Activated CD4-positive, alpha-beta T cell treated with anti-CD3 and anti-CD28 coated beads, Interleukin-2, amount 10 ng/mL, durations not matched to agents 7 days and 5 days (primary cell): ENCODE data around the gene LMBR1. TPM values are rescaled to one million over a fixed set of nuclear protein-coding genes. Genes with fewer than 3 reads are reported as not detected.
"Not testable (repeated sequence)": the region's sequence is repeated elsewhere in the genome, so short reads cannot be mapped to it uniquely, and the experiment has no call there.

Experiments used
- CTCF ChIA-PET: fragments of 350-600 bp; sonication (Branson Sonifier 250); formaldehyde crosslinking; loops from one replicate; lab custom pipeline; 2021; ENCODE audit warnings: antibody characterized with exemption; lab: Charles Lee
- POLR2A ChIA-PET: fragments of 350-600 bp; sonication (Branson Sonifier 250); formaldehyde crosslinking; loops from one replicate; lab custom pipeline; 2021; ENCODE audit warnings: antibody characterized with exemption; lab: Charles Lee
- DNase-seq: peaks from one replicate; pipeline ENCODE4 v3.0.0-alpha.2; 2020
- H3K27ac Mint-ChIP-seq: one replicate; pipeline ENCODE4 v1.8.0; 2021; ENCODE audit warnings: mild to moderate bottlenecking, moderate library complexity, mixed read lengths
- H3K27me3 Mint-ChIP-seq: one replicate; pipeline ENCODE4 v1.8.0; 2021; ENCODE audit warnings: mixed read lengths
- H3K36me3 Mint-ChIP-seq: one replicate; pipeline ENCODE4 v1.8.0; 2021; ENCODE audit warnings: low read depth, mixed read lengths
- H3K4me1 Mint-ChIP-seq: one replicate; pipeline ENCODE4 v1.8.0; 2021; ENCODE audit warnings: mixed read lengths
- H3K4me3 Mint-ChIP-seq: one replicate; pipeline ENCODE4 v1.8.0; 2021; ENCODE audit warnings: mild to moderate bottlenecking, moderate library complexity, mixed read lengths
- H3K9me3 Mint-ChIP-seq: one replicate; pipeline ENCODE4 v1.8.0; 2021; ENCODE audit warnings: mixed read lengths
- total RNA-seq, 2 experiments: library from RNA; stranded (reverse); gene quantifications; one replicate each; pipeline ENCODE4 v1.2.3, GENCODE V29; 2021

The LMBR1 gene
- total RNA-seq, 2 experiments from 2014 or later: 38.8 to 43.5 TPM

DNA sequence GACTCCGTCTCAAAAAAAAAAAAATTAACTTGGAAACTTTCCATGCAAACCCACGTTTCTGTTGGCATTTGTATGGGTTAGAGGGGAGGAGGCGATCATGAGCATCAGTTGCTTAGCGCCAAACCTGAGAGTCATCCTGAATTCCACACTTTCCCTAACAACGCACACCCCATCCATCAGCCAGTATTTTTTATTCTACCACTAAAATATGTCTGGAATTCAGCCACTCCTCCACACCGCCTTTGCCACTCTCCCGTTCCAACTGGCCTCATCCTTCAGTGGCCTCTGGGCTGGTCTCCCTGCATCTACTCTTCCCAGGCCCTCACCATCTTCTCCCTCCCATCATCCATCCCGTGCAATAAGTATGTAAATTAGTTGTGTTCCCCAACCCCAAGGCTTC, 4.7 kb upstream of the LMBR1 start:
- no peak for DNase-seq
- H3K9me3 Mint-ChIP-seq: peaks cover 7% of the 10 kb centered on the region
- POLR2A ChIA-PET: no interaction called here
- H3K36me3 Mint-ChIP-seq: no peaks in the 10 kb centered on the region
- H3K4me3 Mint-ChIP-seq: no peak overlapping the region
- H3K27me3 Mint-ChIP-seq: peaks cover 11% of the 10 kb centered on the region
- CTCF ChIA-PET: no interaction called here
- H3K4me1 Mint-ChIP-seq: peaks cover 35% of the 10 kb centered on the region
- no peak overlapping the region for H3K27ac Mint-ChIP-seq

DNA sequence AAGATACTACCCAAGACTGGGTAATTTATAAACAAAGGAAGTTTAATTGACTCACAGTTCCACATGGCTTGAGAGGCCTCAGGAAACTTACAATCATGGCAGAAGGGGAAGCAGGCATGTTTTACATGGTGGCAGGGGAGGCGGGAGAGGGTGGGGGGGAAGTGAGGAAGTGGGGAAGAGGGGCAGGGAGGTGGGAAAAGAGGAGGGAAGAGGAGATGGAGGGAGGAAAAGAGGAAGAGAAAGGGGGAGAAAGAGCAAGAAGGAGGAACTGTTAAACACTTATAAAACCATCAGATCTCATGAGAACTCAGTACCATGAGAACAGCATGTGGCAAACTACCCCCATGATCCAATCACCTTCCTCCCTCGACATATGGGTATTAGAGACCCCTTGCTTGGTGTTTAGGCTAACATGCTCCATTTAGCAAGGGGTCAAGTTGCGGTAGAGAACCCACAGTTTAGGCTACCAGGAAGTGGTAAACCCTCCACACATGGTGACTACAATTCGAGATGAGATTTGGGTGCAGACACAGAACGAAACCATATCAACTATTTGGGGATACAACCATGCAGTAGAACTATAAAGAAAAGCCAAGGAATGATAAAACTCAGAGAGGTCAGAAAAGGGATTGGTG, 3.5 kb upstream of the LMBR1 start:
- Mint-ChIP-seq H3K27ac (no peak overlapping the region), H3K36me3 (no peaks in the 10 kb centered on the region), H3K27me3 (peaks cover 10% of the 10 kb centered on the region), H3K9me3 (peaks cover 7% of the 10 kb centered on the region), H3K4me3 (no peak overlapping the region), H3K4me1 (peaks cover 41% of the 10 kb centered on the region)
- ChIA-PET POLR2A (no interaction called here), CTCF (no interaction called here)
- DNase-seq: no peak

DNA sequence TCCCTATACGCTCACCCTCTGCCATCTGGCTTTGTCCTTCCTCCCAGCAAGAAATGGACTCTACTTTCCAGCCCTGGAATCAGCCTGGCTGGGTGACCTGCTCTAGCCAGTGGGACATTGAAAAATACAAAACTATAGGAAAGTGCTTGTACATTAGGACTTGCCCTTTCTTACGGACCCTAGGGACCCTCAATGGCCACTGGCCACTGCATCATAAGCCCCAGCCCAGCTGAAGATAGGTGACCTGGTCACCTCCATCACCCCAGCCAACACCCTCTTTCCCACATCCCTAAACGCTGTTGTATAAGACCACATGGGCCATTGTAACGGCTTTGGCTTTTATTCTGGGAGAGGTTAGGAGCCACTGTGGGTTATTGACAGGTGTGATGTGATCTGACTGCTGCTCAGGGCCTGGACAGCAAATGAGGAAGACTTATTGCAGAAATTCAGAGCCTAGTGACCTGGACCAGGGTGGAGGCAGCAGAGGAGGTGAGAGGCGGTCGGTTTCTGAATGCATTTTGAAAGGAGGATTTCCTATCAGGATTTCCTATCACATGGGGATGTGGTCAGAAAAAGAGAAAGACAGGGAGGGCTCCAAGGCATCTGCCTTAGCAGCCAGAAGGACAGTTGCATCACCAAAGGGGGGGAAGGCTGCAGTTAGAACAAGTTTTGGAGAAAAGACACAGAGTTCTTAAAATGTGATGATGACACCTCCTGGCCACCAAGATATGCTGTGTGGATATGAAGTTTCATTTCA, 2.2 kb upstream of the LMBR1 start:
- POLR2A ChIA-PET: no interaction called here
- peaks cover 6% of the 10 kb centered on the region for H3K27me3 Mint-ChIP-seq
- peak overlapping the region; percentile 71 for H3K27ac Mint-ChIP-seq
- H3K4me3 Mint-ChIP-seq: peak overlapping the region; percentile 85
- peaks cover 47% of the 10 kb centered on the region for H3K4me1 Mint-ChIP-seq
- peaks cover 6% of the 10 kb centered on the region for H3K9me3 Mint-ChIP-seq
- CTCF ChIA-PET: interaction anchor here (0.6 to 2.3 kb wide), 2 partner anchors 11 to 32 kb away, joined by 3 to 9 read pairs; no protein-coding TSS in a partner anchor
- no peaks in the 10 kb centered on the region for H3K36me3 Mint-ChIP-seq
- DNase-seq: peak; percentile 24

DNA sequence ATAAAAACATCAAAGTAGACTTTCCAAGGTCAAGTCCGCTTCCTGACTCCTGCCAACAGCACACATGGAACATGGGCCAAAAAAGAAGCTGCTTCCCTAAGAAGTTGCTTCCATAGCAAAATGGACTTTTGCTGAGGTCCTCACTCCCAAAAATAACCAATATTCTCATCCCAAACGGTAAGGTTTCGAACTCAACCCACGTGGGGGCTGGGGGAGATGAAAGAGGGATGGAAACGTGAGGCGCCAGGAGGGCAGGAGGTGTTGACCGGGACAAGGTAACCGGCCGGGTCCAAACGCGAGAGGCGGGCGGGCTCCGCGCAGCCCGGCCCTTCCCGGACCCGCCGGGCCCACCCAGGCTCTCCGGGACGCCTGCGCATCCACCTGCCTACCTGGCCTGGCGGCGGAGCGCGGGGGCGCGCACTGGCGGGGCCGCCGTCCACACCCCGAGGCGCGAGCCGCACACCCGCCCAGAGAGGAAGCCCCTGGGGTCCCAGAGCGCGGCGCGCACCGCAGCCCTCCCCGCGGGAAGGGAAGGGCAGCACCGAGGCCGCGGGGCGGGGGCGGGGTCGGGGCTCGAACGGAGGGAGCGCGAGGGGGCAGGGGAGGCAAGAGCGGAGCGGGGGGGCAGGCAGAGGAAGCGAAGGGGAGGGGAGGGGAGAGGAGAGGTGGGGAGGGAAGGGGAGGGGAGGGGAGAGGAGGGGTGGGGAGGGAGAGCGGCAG, 742 bp downstream of the LMBR1 start:
- H3K9me3 Mint-ChIP-seq: peaks cover 5% of the 10 kb centered on the region
- no peaks in the 10 kb centered on the region for H3K27me3 Mint-ChIP-seq
- H3K27ac Mint-ChIP-seq: peak overlapping the region; percentile 95
- CTCF ChIA-PET: interaction anchor here (1.0 to 1.6 kb wide), 2 partner anchors 8 to 14 kb away, joined by 3 to 11 read pairs; no protein-coding TSS in a partner anchor
- H3K36me3 Mint-ChIP-seq: peaks cover 13% of the 10 kb centered on the region
- peak overlapping the region; percentile 88 for H3K4me3 Mint-ChIP-seq
- H3K4me1 Mint-ChIP-seq: peaks cover 47% of the 10 kb centered on the region
- DNase-seq: peak; percentile 65
- POLR2A ChIA-PET: no interaction called here

DNA sequence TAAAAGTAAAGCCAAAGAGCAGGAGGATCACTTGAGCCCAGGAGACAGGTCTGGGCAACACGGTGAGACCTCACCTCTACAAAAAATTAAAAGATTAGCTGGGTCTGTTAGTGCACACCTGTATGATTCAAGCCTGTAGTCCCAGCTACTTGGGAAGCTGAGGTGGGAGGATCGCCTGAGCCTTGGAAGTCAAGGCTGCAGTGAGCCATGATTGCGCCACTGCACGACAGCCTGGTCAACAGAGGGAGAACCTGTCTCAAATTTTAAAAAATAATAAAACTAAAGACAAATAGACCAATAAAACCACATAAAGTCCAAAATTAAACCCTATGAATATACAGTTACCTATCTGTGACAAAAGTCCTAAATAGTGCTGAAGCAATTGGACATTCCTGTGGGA, 3.2 kb downstream of the LMBR1 start:
- CTCF ChIA-PET: no interaction called here
- Mint-ChIP-seq H3K9me3 (no peaks in the 10 kb centered on the region), H3K4me3 (no peak overlapping the region), H3K27ac (no peak overlapping the region), H3K36me3 (peaks cover 19% of the 10 kb centered on the region), H3K4me1 (peaks cover 26% of the 10 kb centered on the region), H3K27me3 (no peaks in the 10 kb centered on the region)
- DNase-seq: no peak
- POLR2A ChIA-PET: no interaction called here

DNA sequence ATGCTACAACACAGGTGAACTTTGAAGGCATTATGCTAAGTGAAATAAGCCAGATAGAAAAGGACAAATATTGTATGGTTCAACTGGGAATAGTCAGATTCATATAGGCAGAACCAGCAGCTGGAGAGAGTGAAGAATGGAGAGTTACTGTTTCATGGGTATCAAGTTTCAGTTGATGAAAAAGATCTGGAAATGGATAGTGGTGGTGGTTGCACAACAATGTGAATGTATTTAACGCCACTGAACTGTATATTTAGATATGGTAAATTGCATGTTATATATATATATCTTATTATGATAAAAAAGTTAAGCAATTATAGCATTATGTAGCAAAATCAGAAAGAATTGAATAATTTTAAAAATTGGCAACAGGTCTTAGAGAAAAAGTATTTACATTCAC, 3.9 kb downstream of the LMBR1 start:
- H3K27me3 Mint-ChIP-seq: no peaks in the 10 kb centered on the region
- peaks cover 24% of the 10 kb centered on the region for H3K36me3 Mint-ChIP-seq
- no peak overlapping the region for H3K4me3 Mint-ChIP-seq
- POLR2A ChIA-PET: no interaction called here
- peaks cover 21% of the 10 kb centered on the region for H3K4me1 Mint-ChIP-seq
- no peak overlapping the region for H3K27ac Mint-ChIP-seq
- CTCF ChIA-PET: no interaction called here
- no peak for DNase-seq
- H3K9me3 Mint-ChIP-seq: no peaks in the 10 kb centered on the region

DNA sequence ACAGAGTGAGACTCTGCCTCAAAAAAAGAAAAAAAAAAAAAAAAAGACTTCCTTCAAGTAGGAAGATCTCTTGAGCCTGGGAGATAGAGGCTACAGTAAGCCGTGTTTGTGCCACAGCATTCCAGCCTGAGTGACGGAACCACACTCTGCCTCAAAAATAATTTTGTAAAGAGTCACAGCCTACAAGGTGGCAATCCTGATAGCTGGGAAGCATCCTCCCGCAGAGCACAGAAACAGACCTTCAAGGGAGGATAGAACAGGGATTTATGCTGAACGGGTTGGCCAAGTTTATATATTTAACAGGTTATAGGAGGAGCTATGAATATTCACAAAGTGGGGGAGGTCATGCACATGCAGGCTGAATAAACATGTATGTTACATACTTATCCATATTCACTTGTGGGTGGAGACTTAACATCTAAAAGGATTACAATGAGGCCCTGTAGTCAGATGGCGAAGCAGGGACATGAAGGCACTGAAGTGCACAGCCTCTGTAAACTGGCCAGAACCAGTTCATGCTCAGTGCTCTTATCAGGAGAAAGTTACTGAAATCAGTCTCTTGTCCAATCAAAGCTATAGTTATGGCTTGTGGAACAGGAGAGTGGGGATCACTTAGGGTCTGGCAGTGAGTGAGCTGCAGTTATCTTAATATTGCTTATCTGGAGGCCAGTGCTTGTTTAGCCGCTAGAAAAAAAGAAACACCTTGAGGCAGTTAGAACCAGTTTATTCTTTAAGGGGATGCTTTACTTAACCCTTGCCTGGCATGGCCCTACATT, 6.8 kb downstream of the LMBR1 start:
- Mint-ChIP-seq H3K36me3 (peaks cover 35% of the 10 kb centered on the region), H3K4me1 (peaks cover 15% of the 10 kb centered on the region), H3K4me3 (no peak overlapping the region), H3K9me3 (peaks cover 2% of the 10 kb centered on the region), H3K27ac (no peak overlapping the region), H3K27me3 (no peaks in the 10 kb centered on the region)
- no peak for DNase-seq
- ChIA-PET CTCF (interaction anchor here (0.8 kb wide), 1 partner anchor 43 kb away, joined by 3 read pairs; no protein-coding TSS in a partner anchor), POLR2A (no interaction called here)

DNA sequence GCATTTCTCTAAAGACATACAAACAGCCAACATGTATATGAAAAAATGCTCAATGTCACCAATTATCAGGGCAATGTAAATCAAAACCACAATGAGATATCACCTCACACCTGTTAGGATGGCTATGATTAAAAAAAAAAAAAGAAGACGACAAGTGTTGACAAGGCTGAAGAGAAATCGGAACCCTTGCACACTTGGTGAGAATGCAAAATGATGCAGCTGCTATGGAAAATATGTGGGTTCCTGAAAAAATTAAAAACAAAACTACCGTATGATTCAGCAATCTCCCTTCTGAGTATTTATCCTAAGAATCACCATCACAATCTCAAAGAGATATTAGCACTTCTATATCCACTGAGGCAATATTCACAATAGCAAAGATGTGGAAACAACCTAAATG, 11.3 kb downstream of the LMBR1 start:
- no peak overlapping the region for H3K4me3 Mint-ChIP-seq
- POLR2A ChIA-PET: no interaction called here
- no peak overlapping the region for H3K27ac Mint-ChIP-seq

DNA sequence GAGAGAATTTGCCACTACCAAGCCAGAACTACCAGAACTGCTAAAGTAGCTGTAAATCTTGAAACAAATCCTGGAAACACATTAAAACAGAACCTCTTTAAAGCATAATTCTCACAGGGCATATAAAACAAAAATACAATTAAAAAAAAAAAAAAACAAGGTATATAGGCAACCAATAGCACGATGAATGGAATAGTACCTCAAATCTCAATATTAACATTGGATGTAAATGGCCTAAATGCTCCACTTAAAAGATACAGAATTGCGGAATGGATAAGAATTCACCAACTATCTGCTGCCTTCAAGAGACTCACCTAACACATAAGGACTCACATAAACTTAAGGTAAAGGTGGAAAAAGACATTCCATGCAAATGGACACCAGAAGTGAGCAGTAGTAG, 17.2 kb downstream of the LMBR1 start:
- H3K9me3 Mint-ChIP-seq: peaks cover 44% of the 10 kb centered on the region
- ChIA-PET CTCF (interaction anchor here (1.7 kb wide), 1 partner anchor 18 kb away, joined by 5 read pairs; the partner anchor contains the start of gene LMBR1), POLR2A (no interaction called here)
- H3K4me3 Mint-ChIP-seq: no peak overlapping the region
- no peaks in the 10 kb centered on the region for H3K27me3 Mint-ChIP-seq
- peaks cover 71% of the 10 kb centered on the region for H3K36me3 Mint-ChIP-seq
- H3K4me1 Mint-ChIP-seq: peaks cover 33% of the 10 kb centered on the region
- DNase-seq: no peak
- H3K27ac Mint-ChIP-seq: no peak overlapping the region

More for the DNA sequence above, 11.3 kb downstream of the LMBR1 start:
- DNase-seq: no peak
- Mint-ChIP-seq H3K27me3 (no peaks in the 10 kb centered on the region), H3K9me3 (peaks cover 22% of the 10 kb centered on the region), H3K4me1 (peaks cover 23% of the 10 kb centered on the region), H3K36me3 (peaks cover 58% of the 10 kb centered on the region)
- CTCF ChIA-PET: interaction anchor here (0.6 kb wide), 1 partner anchor 83 kb away, joined by 4 read pairs; no protein-coding TSS in a partner anchor

DNA sequence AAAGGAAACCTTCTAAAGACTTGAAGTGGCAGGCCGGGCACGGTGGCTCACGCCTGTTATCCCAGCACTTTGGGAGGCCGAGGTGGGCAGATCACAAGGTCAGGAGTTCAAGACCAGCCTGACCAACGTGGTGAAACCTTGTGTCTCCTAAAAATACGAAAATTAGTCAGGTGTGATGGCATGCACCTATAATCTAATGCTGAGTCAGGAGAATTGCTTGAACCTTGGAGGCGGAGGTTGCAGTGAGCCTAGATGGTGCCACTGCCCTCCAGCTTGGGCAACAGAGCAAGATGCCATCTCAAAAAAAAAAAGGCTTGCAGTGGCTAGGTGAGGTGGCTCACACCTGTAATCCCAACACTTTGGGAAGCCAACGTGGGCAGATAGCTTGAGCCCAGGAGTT, 24.6 kb downstream of the LMBR1 start:
- H3K27me3 Mint-ChIP-seq, DNase-seq, H3K4me1 Mint-ChIP-seq, POLR2A ChIA-PET, H3K4me3 Mint-ChIP-seq, H3K9me3 Mint-ChIP-seq, H3K27ac Mint-ChIP-seq: not testable (repeated sequence)
- CTCF ChIA-PET: interaction anchor here (0.6 kb wide), 1 partner anchor 26 kb away, joined by 4 read pairs; no protein-coding TSS in a partner anchor
- peaks cover 29% of the 10 kb centered on the region for H3K36me3 Mint-ChIP-seq

DNA sequence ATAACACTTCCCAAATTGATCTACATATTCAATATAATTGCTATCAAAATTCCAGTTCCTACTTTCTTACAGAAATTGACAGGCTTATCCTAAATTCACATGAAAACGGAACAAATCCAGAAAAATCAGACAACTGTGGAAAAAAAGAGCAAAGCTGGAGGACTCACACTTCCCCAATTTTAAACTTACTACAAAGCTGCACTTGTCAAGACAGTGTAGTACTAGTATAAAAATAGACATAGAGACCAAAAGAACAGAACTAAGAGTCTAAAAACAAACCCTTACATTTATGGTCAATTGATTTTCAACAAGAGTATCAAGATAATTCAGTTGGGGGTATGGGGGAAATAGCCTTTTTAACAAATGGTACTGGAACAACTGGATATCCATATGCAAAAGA, 27.5 kb downstream of the LMBR1 start:
- no peak for DNase-seq
- Mint-ChIP-seq H3K9me3 (peaks cover 18% of the 10 kb centered on the region), H3K4me3 (no peak overlapping the region), H3K27me3 (no peaks in the 10 kb centered on the region), H3K4me1 (no peaks in the 10 kb centered on the region), H3K36me3 (peaks cover 31% of the 10 kb centered on the region), H3K27ac (no peak overlapping the region)
- CTCF ChIA-PET: no interaction called here
- POLR2A ChIA-PET: no interaction called here

DNA sequence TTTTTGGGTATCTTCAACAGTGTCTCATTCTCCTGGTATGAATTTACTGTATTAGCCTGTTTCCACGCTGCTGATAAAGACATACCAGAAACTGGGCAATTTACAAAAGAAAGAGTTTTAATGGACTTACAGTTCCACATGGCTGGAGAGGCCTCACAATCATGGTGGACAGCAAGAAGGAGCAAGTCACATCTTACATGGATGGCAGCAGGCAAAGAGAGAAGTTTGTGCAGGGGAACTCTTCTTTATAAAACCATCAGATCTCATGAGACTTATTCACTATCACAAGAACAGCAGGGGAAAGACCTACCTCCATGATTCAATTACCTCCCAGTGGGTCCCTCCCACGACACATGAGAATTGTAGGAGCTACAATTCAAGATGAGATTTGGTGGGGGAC, 31.0 kb downstream of the LMBR1 start:
- H3K4me1 Mint-ChIP-seq: not testable (repeated sequence)

More for the DNA sequence above, 31.0 kb downstream of the LMBR1 start:
- H3K27ac Mint-ChIP-seq, POLR2A ChIA-PET, H3K4me3 Mint-ChIP-seq, H3K27me3 Mint-ChIP-seq, CTCF ChIA-PET, DNase-seq: not testable (repeated sequence)
- peaks cover 35% of the 10 kb centered on the region for H3K9me3 Mint-ChIP-seq
- H3K36me3 Mint-ChIP-seq: peaks cover 50% of the 10 kb centered on the region
